ENCODE results near the gene TPCN2. TPM values are rescaled to one million over a fixed set of nuclear protein-coding genes. Genes with fewer than 3 reads are reported as not detected.

Gene TPCN2
- total RNA-seq, 1 experiment from 2014 or later = 63.6 TPM

DNA sequence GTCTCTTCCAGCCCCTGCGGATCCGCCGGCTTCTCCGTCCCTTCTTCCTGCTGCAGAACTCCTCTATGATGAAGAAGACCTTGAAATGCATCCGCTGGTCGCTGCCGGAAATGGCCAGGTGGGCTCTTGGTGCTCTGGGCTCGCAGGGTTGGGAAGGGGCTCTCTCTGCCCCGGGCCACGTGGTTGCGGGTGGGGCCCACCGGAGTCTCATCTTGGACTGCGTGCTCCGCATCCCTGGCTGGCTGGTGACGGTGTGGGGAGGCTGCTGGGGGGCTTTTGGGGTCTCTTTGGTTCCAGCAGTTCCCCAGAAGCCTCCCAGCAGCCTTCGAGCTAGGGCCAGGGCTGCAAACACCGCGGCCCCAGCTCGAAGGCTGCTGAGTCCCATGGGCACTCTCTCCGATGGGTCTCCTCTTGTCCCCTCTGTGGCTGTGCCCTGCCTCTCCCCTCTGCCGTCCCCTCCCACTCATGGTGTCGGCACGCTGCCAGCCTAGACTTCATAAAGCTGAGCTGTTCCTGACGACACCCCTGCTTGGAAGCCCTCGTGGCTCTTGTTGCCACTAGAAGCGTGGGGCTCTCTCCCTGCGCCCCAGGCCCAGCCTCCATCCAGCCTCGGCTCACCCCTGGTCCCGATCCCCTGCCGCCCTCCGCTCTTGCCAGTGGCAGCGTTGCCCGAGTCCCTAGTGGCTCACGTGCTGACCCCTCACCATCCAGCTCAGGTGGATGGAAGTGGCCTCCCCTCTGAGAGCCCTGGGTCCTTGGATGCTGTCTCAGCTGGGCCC lies 14.3 kb downstream of the TPCN2 start:
- H3K9me3 Mint-ChIP-seq (ENCODE audit: unreplicated experiment) = no peaks in the 10 kb centered on the region
- H3K4me3 Mint-ChIP-seq (ENCODE audit: unreplicated experiment) = no peak overlapping the region
- H3K4me1 Mint-ChIP-seq (ENCODE audit: low read depth, unreplicated experiment) = no peaks in the 10 kb centered on the region
- BruUV-seq (replicated peaks) = no TSS peak
- ChIA-PET CTCF (no interaction called here), POLR2A (no interaction called here)
- intact Hi-C loops (cut with micrococcal nuclease; ENCODE audit: unreplicated experiment) = no loop called here
- Histone ChIP-seq H3K9me3 (no peaks in the 10 kb centered on the region), H3K27me3 (replicated peaks; ENCODE audit: control insufficient read depth, insufficient read depth, low read length) (no peaks in the 10 kb centered on the region), H3K4me1 (no peaks in the 10 kb centered on the region), H3K4me3 (ENCODE audit: low read depth, low read length) (no peak overlapping the region), H3K36me3 (ENCODE audit: control insufficient read depth, insufficient read depth, low read length) (peaks cover 5% of the 10 kb centered on the region)
- DNase-seq = no peak
- H3K27me3 Mint-ChIP-seq (ENCODE audit: insufficient read depth, unreplicated experiment) = no peaks in the 10 kb centered on the region
- H3K36me3 Mint-ChIP-seq (ENCODE audit: insufficient read depth, unreplicated experiment) = peaks cover 16% of the 10 kb centered on the region
- TF ChIP-seq, protein P1, sequence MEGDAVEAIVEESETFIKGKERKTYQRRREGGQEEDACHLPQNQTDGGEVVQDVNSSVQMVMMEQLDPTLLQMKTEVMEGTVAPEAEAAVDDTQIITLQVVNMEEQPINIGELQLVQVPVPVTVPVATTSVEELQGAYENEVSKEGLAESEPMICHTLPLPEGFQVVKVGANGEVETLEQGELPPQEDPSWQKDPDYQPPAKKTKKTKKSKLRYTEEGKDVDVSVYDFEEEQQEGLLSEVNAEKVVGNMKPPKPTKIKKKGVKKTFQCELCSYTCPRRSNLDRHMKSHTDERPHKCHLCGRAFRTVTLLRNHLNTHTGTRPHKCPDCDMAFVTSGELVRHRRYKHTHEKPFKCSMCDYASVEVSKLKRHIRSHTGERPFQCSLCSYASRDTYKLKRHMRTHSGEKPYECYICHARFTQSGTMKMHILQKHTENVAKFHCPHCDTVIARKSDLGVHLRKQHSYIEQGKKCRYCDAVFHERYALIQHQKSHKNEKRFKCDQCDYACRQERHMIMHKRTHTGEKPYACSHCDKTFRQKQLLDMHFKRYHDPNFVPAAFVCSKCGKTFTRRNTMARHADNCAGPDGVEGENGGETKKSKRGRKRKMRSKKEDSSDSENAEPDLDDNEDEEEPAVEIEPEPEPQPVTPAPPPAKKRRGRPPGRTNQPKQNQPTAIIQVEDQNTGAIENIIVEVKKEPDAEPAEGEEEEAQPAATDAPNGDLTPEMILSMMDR (IDR thresholded peaks at IDR 0.05; ENCODE audit: insufficient read depth in 1 of 2, low read depth in 1 of 2, low read length in 1 of 2, severe bottlenecking in 1 of 2, unreplicated experiment in 1 of 2) = no peak
- H3K27ac Mint-ChIP-seq (ENCODE audit: unreplicated experiment) = no peak overlapping the region

DNA sequence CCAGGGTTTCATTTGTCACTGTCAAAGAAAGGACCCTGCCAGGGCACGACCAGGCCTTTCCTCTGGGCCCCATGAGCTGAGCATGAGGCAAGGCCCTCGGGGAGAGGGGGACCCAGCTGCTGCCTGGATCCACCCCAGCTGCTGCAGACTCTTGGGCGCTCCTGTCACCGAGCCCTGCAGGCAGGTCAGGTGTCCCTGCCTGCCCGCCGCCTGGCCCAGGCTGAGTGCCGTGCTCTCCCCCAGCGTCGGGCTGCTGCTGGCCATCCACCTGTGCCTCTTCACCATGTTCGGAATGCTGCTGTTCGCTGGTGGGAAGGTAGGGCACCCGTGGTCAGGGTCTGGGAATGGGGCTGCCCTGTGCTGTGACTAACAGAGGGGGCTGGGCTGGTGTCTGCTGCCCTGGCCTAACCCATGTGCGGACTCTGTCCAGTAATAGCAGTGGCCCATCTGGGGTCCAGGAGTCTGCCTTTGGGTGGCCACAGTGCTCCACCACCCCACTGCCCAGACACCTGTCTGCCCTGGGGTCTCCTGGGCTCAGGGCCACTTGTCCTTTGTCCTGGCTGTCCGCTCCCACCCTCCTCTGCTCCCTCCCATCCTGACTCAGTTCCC lies 15.0 kb downstream of the TPCN2 start:
- Mint-ChIP-seq H3K27ac (ENCODE audit: unreplicated experiment) (no peak overlapping the region), H3K36me3 (ENCODE audit: insufficient read depth, unreplicated experiment) (peaks cover 13% of the 10 kb centered on the region), H3K9me3 (ENCODE audit: unreplicated experiment) (no peaks in the 10 kb centered on the region), H3K4me3 (ENCODE audit: unreplicated experiment) (no peak overlapping the region), H3K4me1 (ENCODE audit: low read depth, unreplicated experiment) (no peaks in the 10 kb centered on the region), H3K27me3 (ENCODE audit: insufficient read depth, unreplicated experiment) (no peaks in the 10 kb centered on the region)
- TF ChIP-seq, protein P1 (IDR thresholded peaks at IDR 0.05; ENCODE audit: insufficient read depth in 1 of 2, low read depth in 1 of 2, low read length in 1 of 2, severe bottlenecking in 1 of 2, unreplicated experiment in 1 of 2) = no peak
- Histone ChIP-seq H3K4me1 (no peaks in the 10 kb centered on the region), H3K4me3 (ENCODE audit: low read depth, low read length) (no peak overlapping the region), H3K9me3 (no peaks in the 10 kb centered on the region), H3K27me3 (replicated peaks; ENCODE audit: control insufficient read depth, insufficient read depth, low read length) (no peaks in the 10 kb centered on the region), H3K36me3 (ENCODE audit: control insufficient read depth, insufficient read depth, low read length) (peaks cover 5% of the 10 kb centered on the region)
- POLR2A ChIA-PET = no interaction called here
- no peak for DNase-seq
- no TSS peak for BruUV-seq (replicated peaks)
- intact Hi-C loops (cut with micrococcal nuclease; ENCODE audit: unreplicated experiment) = no loop called here
- CTCF ChIA-PET = no interaction called here

DNA sequence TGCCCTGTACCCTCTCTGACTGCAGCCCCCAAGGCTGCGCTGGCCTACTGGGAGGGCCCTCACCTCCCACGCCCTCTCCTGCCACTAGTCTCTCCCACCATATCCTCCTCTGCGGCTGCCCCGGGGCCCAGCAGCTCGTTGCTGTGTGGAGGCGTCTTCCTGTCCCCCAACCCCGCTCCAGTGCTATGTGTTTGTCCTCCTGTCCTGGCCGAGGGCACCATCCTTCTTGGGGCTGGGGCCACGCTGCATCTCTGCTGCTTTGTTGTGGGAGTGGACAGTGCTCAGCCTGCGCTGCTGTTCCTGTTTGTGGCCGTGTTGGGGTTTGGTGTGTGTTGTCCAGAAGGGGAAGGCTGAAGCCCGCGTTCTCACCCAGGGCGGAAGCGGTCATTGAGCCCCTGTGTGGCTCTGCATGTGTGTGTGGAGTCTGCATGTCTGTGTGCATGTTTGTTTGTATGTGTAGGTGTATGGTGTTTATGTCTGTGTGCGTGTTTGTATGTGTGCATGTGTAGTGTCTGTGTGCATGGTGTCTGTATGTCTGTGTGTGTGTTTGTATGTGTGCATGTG lies 15.7 kb downstream of the TPCN2 start:
- H3K36me3 ChIP-seq (ENCODE audit: control insufficient read depth, insufficient read depth, low read length) = peaks cover 2% of the 10 kb centered on the region
- no TSS peak for BruUV-seq (replicated peaks)
- POLR2A ChIA-PET = no interaction called here
- CTCF ChIA-PET = no interaction called here
- H3K4me1 ChIP-seq = no peaks in the 10 kb centered on the region
- TF ChIP-seq, protein P1 (IDR thresholded peaks at IDR 0.05; ENCODE audit: insufficient read depth in 1 of 2, low read depth in 1 of 2, low read length in 1 of 2, severe bottlenecking in 1 of 2, unreplicated experiment in 1 of 2) = no peak
- H3K9me3 ChIP-seq = no peaks in the 10 kb centered on the region
- Mint-ChIP-seq H3K27me3 (ENCODE audit: insufficient read depth, unreplicated experiment) (no peaks in the 10 kb centered on the region), H3K4me1 (ENCODE audit: low read depth, unreplicated experiment) (no peaks in the 10 kb centered on the region), H3K27ac (ENCODE audit: unreplicated experiment) (no peak overlapping the region), H3K36me3 (ENCODE audit: insufficient read depth, unreplicated experiment) (peaks cover 11% of the 10 kb centered on the region), H3K4me3 (ENCODE audit: unreplicated experiment) (no peak overlapping the region), H3K9me3 (ENCODE audit: unreplicated experiment) (no peaks in the 10 kb centered on the region)
- intact Hi-C loops (cut with micrococcal nuclease; ENCODE audit: unreplicated experiment) = no loop called here
- DNase-seq = no peak
- H3K4me3 ChIP-seq (ENCODE audit: low read depth, low read length) = no peak overlapping the region
- H3K27me3 ChIP-seq (replicated peaks; ENCODE audit: control insufficient read depth, insufficient read depth, low read length) = no peaks in the 10 kb centered on the region

Measured in Caco-2 (cell line).